ENCODE measurements around the gene TCTN3.
"Not testable (repeated sequence)": the region's sequence is repeated elsewhere in the genome, so short reads cannot be mapped to it uniquely, and the experiment has no call there.

The TCTN3 gene, protein sequence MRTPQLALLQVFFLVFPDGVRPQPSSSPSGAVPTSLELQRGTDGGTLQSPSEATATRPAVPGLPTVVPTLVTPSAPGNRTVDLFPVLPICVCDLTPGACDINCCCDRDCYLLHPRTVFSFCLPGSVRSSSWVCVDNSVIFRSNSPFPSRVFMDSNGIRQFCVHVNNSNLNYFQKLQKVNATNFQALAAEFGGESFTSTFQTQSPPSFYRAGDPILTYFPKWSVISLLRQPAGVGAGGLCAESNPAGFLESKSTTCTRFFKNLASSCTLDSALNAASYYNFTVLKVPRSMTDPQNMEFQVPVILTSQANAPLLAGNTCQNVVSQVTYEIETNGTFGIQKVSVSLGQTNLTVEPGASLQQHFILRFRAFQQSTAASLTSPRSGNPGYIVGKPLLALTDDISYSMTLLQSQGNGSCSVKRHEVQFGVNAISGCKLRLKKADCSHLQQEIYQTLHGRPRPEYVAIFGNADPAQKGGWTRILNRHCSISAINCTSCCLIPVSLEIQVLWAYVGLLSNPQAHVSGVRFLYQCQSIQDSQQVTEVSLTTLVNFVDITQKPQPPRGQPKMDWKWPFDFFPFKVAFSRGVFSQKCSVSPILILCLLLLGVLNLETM

DNA sequence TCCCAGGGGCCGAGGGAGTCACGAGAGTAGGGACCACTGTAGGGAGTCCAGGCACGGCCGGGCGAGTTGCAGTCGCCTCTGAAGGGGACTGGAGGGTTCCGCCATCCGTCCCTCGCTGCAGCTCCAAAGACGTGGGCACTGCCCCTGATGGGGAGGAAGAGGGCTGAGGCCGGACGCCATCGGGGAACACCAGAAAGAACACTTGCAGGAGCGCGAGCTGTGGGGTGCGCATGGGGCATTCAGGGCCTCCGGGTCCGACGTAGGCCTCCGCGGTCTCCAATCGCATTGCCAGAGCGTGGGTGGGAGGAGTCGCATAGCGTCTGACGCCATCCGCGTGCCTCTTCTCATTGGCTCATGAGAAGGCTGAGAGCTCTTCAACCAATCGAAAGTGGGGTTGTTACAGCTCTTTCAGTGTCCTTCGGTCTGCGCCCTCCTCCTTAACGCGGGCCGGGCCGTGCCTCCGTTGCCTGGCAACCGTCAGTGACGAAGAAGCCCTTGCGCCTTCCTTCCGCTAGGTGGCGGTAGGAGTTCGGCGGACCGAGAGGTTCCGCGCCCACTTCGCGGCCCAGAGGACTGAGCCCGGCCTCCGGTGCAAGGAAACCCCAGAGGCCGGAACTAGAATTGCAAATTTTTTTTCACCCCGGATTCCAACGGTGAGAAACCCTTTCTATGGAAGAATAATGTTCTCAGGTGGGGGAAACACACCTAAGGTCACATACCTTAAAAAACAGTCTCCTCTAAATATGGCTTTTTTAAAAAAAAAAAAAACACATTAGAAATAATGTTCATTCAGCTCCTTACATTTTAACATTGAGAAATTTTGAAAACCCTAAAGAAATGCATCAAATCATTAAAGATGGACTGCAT is at the start of gene TCTN3:
Gene TCTN3, minus strand, starts transcription at position 260 of the 867 bp plus-strand sequence. Its CDS starts 28 bp downstream, at position 232.
- Histone ChIP-seq H3K4me3 (ENCODE audit: insufficient read length, low read depth) (peak within 1 kb of the TSS; percentile 97), H3K27me3 (ENCODE audit: insufficient read depth, insufficient read length) (no peaks in the 10 kb centered on the region), H3K36me3 (ENCODE audit: insufficient read depth, insufficient read length, low read length) (peaks cover 32% of the 10 kb centered on the region), H3K9ac (ENCODE audit: insufficient read length, low read depth) (peak within 1 kb of the TSS; percentile 95), H3K4me1 (ENCODE audit: insufficient read depth, insufficient read length) (no peaks in the 10 kb centered on the region), H3K9me3 (ENCODE audit: insufficient read depth, low read length) (peaks cover 11% of the 10 kb centered on the region; the same call in 1 of the 2 replicates)
- peak; percentile 96 for DNase-seq (ENCODE audit: low read depth, low spot score)
- TF ChIP-seq YY1 (IDR thresholded peaks at IDR 0.05; ENCODE audit: insufficient read depth, insufficient read length) (no peak), ZNF274 (IDR thresholded peaks at IDR 0.05; ENCODE audit: low read depth, low read length) (no peak)

DNA sequence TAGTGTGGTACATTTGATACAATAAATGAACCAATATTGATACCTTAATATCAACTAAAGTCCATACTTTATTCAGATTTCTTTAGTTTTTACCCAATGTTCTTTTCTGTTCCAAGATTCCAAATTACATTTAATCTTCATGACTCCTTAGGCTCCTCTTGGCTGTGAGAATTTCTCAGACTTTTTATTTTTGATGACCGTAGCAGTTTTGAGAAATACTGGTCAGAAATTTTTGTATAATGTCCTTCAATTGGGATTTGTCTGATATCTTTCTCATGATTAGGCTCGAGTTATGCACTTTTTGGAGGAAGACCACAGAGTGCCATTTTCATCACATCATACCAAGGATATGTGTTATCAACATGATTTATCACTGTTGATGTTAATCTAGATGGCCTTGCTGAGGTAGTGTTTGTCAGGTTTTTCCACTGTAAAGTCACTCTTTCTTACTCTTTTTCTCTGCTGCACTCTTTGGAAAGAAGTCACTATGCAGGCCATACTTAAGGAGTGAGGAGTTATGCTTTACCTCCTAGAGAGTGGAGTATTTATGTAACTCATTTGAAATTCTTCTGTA is 49.3 kb upstream of the TCTN3 start:
- no peak for DNase-seq (ENCODE audit: low read depth, low spot score)
- no peaks in the 10 kb centered on the region for H3K4me1 ChIP-seq (ENCODE audit: insufficient read depth, insufficient read length)
- H3K27me3 ChIP-seq (ENCODE audit: insufficient read depth, insufficient read length), result no peaks in the 10 kb centered on the region
- TF ChIP-seq YY1 (IDR thresholded peaks at IDR 0.05; ENCODE audit: insufficient read depth, insufficient read length), result no peak
- H3K9me3 ChIP-seq (ENCODE audit: insufficient read depth, low read length), result no peaks in the 10 kb centered on the region
- no peak overlapping the region for H3K9ac ChIP-seq (ENCODE audit: insufficient read length, low read depth)
- H3K4me3 ChIP-seq (ENCODE audit: insufficient read length, low read depth), result no peak overlapping the region
- no peaks in the 10 kb centered on the region for H3K36me3 ChIP-seq (ENCODE audit: insufficient read depth, insufficient read length, low read length)

DNA sequence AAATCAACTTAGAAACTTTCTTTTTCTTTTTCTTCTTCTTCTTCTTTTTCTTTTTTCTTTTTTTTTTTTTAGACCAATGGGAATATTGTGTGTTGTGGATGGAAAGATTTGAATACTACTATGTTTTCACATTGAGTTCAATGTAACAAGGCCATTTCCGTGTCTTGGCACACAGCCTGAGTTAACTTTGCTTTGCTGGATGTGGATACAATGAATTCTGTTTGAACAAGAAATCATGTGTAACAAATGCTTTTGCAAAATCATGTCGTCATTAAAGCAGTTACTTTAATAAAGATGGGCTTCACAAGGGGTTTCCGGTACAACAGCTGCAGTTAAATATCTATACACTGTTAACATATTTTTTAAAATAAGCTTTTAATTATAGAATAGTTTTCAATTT is 48.8 kb upstream of the TCTN3 start:
- no peaks in the 10 kb centered on the region for H3K36me3 ChIP-seq (ENCODE audit: insufficient read depth, insufficient read length, low read length)
- no peaks in the 10 kb centered on the region for H3K27me3 ChIP-seq (ENCODE audit: insufficient read depth, insufficient read length)
- DNase-seq (ENCODE audit: low read depth, low spot score), result no peak
- no peak overlapping the region for H3K4me3 ChIP-seq (ENCODE audit: insufficient read length, low read depth)
- H3K9me3 ChIP-seq (ENCODE audit: insufficient read depth, low read length), result no peaks in the 10 kb centered on the region
- H3K4me1 ChIP-seq (ENCODE audit: insufficient read depth, insufficient read length), result no peaks in the 10 kb centered on the region
- no peak overlapping the region for H3K9ac ChIP-seq (ENCODE audit: insufficient read length, low read depth)
- no peak for TF ChIP-seq ZNF274 (IDR thresholded peaks at IDR 0.05; ENCODE audit: low read depth, low read length)
- TF ChIP-seq YY1 (IDR thresholded peaks at IDR 0.05; ENCODE audit: insufficient read depth, insufficient read length), result no peak
- TF ChIP-seq SUZ12 (IDR thresholded peaks at IDR 0.05; ENCODE audit: extremely low read depth, insufficient read depth, insufficient read length), result no peak

DNA sequence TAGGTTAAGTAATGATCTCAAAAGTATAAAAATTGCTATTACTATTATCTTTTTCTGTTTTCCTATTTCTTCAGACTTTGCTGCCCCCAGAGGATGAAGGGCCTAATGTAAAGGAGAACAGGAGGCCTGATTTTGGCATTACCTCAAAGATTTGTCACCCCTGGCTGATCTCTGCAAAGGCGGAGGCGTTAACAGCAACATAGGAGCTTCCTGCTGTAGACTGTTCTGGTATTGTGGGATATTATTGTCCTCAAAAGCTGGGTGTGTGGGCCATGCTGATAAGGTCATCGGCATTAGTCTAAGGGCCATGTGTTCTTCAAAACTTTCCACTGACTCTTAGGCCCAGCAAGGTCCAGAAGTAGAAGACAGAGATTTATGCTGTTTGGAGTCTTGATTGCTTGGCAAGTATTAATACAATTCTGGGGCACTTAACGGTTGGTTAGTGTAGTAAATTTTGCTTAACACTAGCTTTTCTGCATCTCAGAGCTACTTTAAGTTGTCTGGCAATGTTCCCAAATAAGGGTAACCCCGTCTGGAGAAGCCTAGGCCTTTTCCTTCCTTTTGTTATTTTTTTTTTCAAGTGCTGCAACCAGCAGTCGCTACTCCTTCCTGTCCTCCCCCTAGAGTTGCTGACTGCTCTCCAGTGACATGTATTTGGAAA is 48.2 kb upstream of the TCTN3 start:
- no peaks in the 10 kb centered on the region for H3K9me3 ChIP-seq (ENCODE audit: insufficient read depth, low read length)
- no peaks in the 10 kb centered on the region for H3K36me3 ChIP-seq (ENCODE audit: insufficient read depth, insufficient read length, low read length)
- H3K4me1 ChIP-seq (ENCODE audit: insufficient read depth, insufficient read length), result no peaks in the 10 kb centered on the region
- H3K9ac ChIP-seq (ENCODE audit: insufficient read length, low read depth), result no peak overlapping the region
- no peaks in the 10 kb centered on the region for H3K27me3 ChIP-seq (ENCODE audit: insufficient read depth, insufficient read length)
- TF ChIP-seq SUZ12 (IDR thresholded peaks at IDR 0.05; ENCODE audit: extremely low read depth, insufficient read depth, insufficient read length) (no peak), YY1 (IDR thresholded peaks at IDR 0.05; ENCODE audit: insufficient read depth, insufficient read length) (no peak)
- no peak overlapping the region for H3K4me3 ChIP-seq (ENCODE audit: insufficient read length, low read depth)
- no peak for DNase-seq (ENCODE audit: low read depth, low spot score)

DNA sequence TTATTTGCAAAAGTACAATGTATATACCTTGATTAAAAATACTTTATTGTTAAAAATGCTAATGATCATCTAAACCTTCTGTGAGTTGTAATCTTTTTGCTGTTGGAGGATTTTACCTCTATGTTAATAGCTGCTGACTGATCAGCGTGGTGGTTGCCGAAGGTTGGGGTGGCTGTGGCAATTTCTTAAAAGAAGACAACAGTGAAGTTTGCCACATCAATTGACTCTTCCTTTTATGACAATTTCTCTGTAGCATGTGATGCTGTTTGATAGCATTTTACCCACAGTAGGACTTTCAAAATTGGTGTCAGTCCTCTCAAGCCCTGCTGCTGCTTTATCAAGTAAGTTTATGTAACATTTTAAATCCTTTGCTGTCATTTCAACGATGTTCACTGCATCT is 45.3 kb upstream of the TCTN3 start:
- Histone ChIP-seq H3K36me3 (ENCODE audit: insufficient read depth, insufficient read length, low read length) (no peaks in the 10 kb centered on the region), H3K4me3 (ENCODE audit: insufficient read length, low read depth) (no peak overlapping the region), H3K9ac (ENCODE audit: insufficient read length, low read depth) (no peak overlapping the region), H3K9me3 (ENCODE audit: insufficient read depth, low read length) (no peaks in the 10 kb centered on the region), H3K27me3 (ENCODE audit: insufficient read depth, insufficient read length) (no peaks in the 10 kb centered on the region), H3K4me1 (ENCODE audit: insufficient read depth, insufficient read length) (no peaks in the 10 kb centered on the region)
- DNase-seq (ENCODE audit: low read depth, low spot score), result no peak
- no peak for TF ChIP-seq YY1 (IDR thresholded peaks at IDR 0.05; ENCODE audit: insufficient read depth, insufficient read length)
- TF ChIP-seq ZNF274 (IDR thresholded peaks at IDR 0.05; ENCODE audit: low read depth, low read length), result no peak
- TF ChIP-seq SUZ12 (IDR thresholded peaks at IDR 0.05; ENCODE audit: extremely low read depth, insufficient read depth, insufficient read length), result no peak

DNA sequence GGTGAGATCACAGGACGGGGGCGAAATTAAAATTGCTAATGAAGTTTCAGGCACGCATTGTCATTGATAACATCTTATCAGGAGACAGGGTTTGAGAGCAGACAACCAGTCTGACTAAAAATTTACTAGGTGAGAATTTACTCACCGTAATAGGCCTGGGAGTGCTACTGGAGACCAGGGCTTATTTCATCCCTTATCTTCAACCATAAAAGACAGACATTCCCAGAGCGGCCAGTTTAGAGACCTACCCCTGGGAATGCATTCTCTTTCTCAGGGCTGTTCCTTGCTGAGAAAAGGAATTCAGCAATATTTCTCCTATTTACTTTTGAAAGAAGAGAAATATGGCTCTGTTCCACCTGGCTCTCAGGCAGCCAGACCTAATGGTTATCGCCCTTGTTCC is 39.2 kb upstream of the TCTN3 start:
- H3K27me3 ChIP-seq (ENCODE audit: insufficient read depth, insufficient read length), result not testable (repeated sequence)

More for the DNA sequence above, 39.2 kb upstream of the TCTN3 start:
- not testable (repeated sequence) for H3K4me3 ChIP-seq (ENCODE audit: insufficient read length, low read depth); H3K9ac ChIP-seq (ENCODE audit: insufficient read length, low read depth); H3K36me3 ChIP-seq (ENCODE audit: insufficient read depth, insufficient read length, low read length); DNase-seq (ENCODE audit: low read depth, low spot score); H3K4me1 ChIP-seq (ENCODE audit: insufficient read depth, insufficient read length)
- H3K9me3 ChIP-seq (ENCODE audit: insufficient read depth, low read length), result peaks cover 21% of the 10 kb centered on the region; the same call in 1 of the 2 replicates
